Caco-2 (cell line): ENCODE results near the gene CX3CR1. TPM values are rescaled to one million over a fixed set of nuclear protein-coding genes. Genes with fewer than 3 reads are reported as not detected.

ENCODE experiments used
- BruUV-seq: library from RNA; stranded (reverse); fragments of 400-500 nt; replicated peaks from 2 replicates; lab custom pipeline; 2021; lab: Mats Ljungman, UMichigan
- CTCF ChIA-PET: fragments of 300-600 bp; sonication (Branson Sonifier 250); formaldehyde crosslinking; loops from one replicate; lab custom pipeline; 2022; ENCODE audit warnings: antibody characterized with exemption; lab: Charles Lee
- POLR2A ChIA-PET: fragments of 300-600 bp; sonication (Branson Sonifier 250); formaldehyde crosslinking; loops from one replicate; lab custom pipeline; 2022; ENCODE audit warnings: antibody characterized with exemption; lab: Charles Lee
- DNase-seq, 2 experiments: peaks; one replicate each; pipeline versions ENCODE4 v3.0.0 to v3.0.0-alpha.2; 2020 to 2022
- H3K27me3 ChIP-seq: replicated peaks from 2 replicates; pipeline ENCODE4 v1.6.0; 2011; ENCODE audit warnings: low read length; ENCODE audit not compliant: control insufficient read depth, insufficient read depth
- H3K36me3 ChIP-seq: 2 replicates; pipeline ENCODE4 v1.5.1; 2011; ENCODE audit warnings: low read length; ENCODE audit not compliant: control insufficient read depth, insufficient read depth
- H3K4me1 ChIP-seq: fragments of 250-450 bp; sonication (Bioruptor Pico); 2 replicates; pipeline ENCODE4 v1.5.1; 2020; ENCODE audit warnings: mild to moderate bottlenecking
- H3K4me3 ChIP-seq: 2 replicates; pipeline ENCODE4 v1.5.1; 2011; ENCODE audit warnings: low read depth, mild to moderate bottlenecking, control low read depth, low read length
- H3K9me3 ChIP-seq: fragments of 250-450 bp; sonication (Bioruptor Pico); 2 replicates; pipeline ENCODE4 v1.5.1; 2020; ENCODE audit warnings: mild to moderate bottlenecking, moderate library complexity
- H3K27ac Mint-ChIP-seq: one replicate; pipeline ENCODE4 v1.8.0; 2022; ENCODE audit warnings: mixed read lengths; ENCODE audit not compliant: unreplicated experiment
- H3K27me3 Mint-ChIP-seq: one replicate; pipeline ENCODE4 v1.8.0; 2022; ENCODE audit warnings: mixed read lengths; ENCODE audit not compliant: insufficient read depth, unreplicated experiment
- H3K36me3 Mint-ChIP-seq: one replicate; pipeline ENCODE4 v1.8.0; 2022; ENCODE audit warnings: mild to moderate bottlenecking, mixed read lengths; ENCODE audit not compliant: insufficient read depth, unreplicated experiment
- H3K4me1 Mint-ChIP-seq: one replicate; pipeline ENCODE4 v1.8.0; 2022; ENCODE audit warnings: low read depth, mixed read lengths; ENCODE audit not compliant: unreplicated experiment
- H3K4me3 Mint-ChIP-seq: one replicate; pipeline ENCODE4 v1.8.0; 2022; ENCODE audit warnings: mild to moderate bottlenecking, moderate library complexity, mixed read lengths; ENCODE audit not compliant: unreplicated experiment
- H3K9me3 Mint-ChIP-seq: one replicate; pipeline ENCODE4 v1.8.0; 2022; ENCODE audit warnings: mixed read lengths; ENCODE audit not compliant: unreplicated experiment
- CTCF ChIP-seq, 2 experiments: fragments of 200-600 bp in 1 of 2; IDR thresholded peaks; 1 replicate in 1 of 2; 2 replicates in 1 of 2; pipeline versions ENCODE4 v1.5.1 to v1.8.0; 2011 to 2022; ENCODE audit warnings: antibody characterized with exemption in 1 of 2, control low read depth in 1 of 2, inconsistent platforms in 1 of 2, low read depth in 1 of 2, low read length in 1 of 2, mild to moderate bottlenecking in 1 of 2, moderate library complexity in 1 of 2; ENCODE audit not compliant: insufficient read depth in 1 of 2, severe bottlenecking in 1 of 2, unreplicated experiment in 1 of 2
- intact Hi-C: fragments of 100-400 bp; cut with micrococcal nuclease; formaldehyde crosslinking; loops from one replicate; pipeline ENCODE4 v1.10.0; 2022; ENCODE audit not compliant: unreplicated experiment
- total RNA-seq: library from RNA; stranded (reverse); gene quantifications from 2 replicates; pipeline ENCODE4 v1.2.3, GENCODE V29; 2022

The CX3CR1 gene
- total RNA-seq, 1 experiment from 2014 or later = 0.61 TPM

- Mint-ChIP-seq H3K27ac (no peak overlapping the region), H3K4me1 (no peaks in the 10 kb centered on the region), H3K27me3 (peaks cover 22% of the 10 kb centered on the region), H3K9me3 (no peaks in the 10 kb centered on the region), H3K36me3 (peaks cover 5% of the 10 kb centered on the region), H3K4me3 (no peak overlapping the region)
- Histone ChIP-seq H3K4me3 (no peak overlapping the region), H3K4me1 (no peaks in the 10 kb centered on the region), H3K9me3 (no peaks in the 10 kb centered on the region), H3K27me3 (no peaks in the 10 kb centered on the region), H3K36me3 (no peaks in the 10 kb centered on the region)
- intact Hi-C loops = no loop called here
- POLR2A ChIA-PET = no interaction called here
- BruUV-seq = no TSS peak
- CTCF ChIA-PET = interaction anchor here (1.2 kb wide), 1 partner anchor 67 kb away, joined by 5 read pairs; no protein-coding TSS in a partner anchor
- no peak for TF ChIP-seq CTCF (IDR thresholded peaks at IDR 0.05; ENCODE audit: insufficient read depth in 1 of 2, low read depth in 1 of 2, low read length in 1 of 2, severe bottlenecking in 1 of 2, unreplicated experiment in 1 of 2)
- DNase-seq = no peak
Measured at GRCh38 chr3:39221141-39221530, 58.7 kb downstream of the CX3CR1 start.

GRCh38 chr3:39220407-39221140 is 59.3 kb downstream of the CX3CR1 start:
- Mint-ChIP-seq H3K27me3 (peaks cover 20% of the 10 kb centered on the region), H3K9me3 (no peaks in the 10 kb centered on the region), H3K4me3 (no peak overlapping the region), H3K36me3 (peaks cover 5% of the 10 kb centered on the region), H3K4me1 (no peaks in the 10 kb centered on the region), H3K27ac (no peak overlapping the region)
- Histone ChIP-seq H3K36me3 (no peaks in the 10 kb centered on the region), H3K9me3 (no peaks in the 10 kb centered on the region), H3K4me1 (no peaks in the 10 kb centered on the region), H3K27me3 (no peaks in the 10 kb centered on the region), H3K4me3 (no peak overlapping the region)
- no peak for DNase-seq
- ChIA-PET CTCF (interaction anchor here (1.2 kb wide), 1 partner anchor 68 kb away, joined by 5 read pairs; no protein-coding TSS in a partner anchor), POLR2A (no interaction called here)
- intact Hi-C loops = no loop called here
- TF ChIP-seq CTCF (IDR thresholded peaks at IDR 0.05; ENCODE audit: insufficient read depth in 1 of 2, low read depth in 1 of 2, low read length in 1 of 2, severe bottlenecking in 1 of 2, unreplicated experiment in 1 of 2) = no peak
- BruUV-seq = no TSS peak

- intact Hi-C loops = no loop called here
- Mint-ChIP-seq H3K27ac (no peak overlapping the region), H3K4me1 (no peaks in the 10 kb centered on the region), H3K4me3 (no peak overlapping the region), H3K36me3 (peaks cover 5% of the 10 kb centered on the region), H3K9me3 (no peaks in the 10 kb centered on the region), H3K27me3 (peaks cover 19% of the 10 kb centered on the region)
- no peak for DNase-seq
- POLR2A ChIA-PET = no interaction called here
- no TSS peak for BruUV-seq
- no peaks in the 10 kb centered on the region for H3K36me3 ChIP-seq
- CTCF ChIA-PET = no interaction called here
- H3K27me3 ChIP-seq = no peaks in the 10 kb centered on the region
- H3K4me1 ChIP-seq = no peaks in the 10 kb centered on the region
- TF ChIP-seq CTCF (IDR thresholded peaks at IDR 0.05; ENCODE audit: insufficient read depth in 1 of 2, low read depth in 1 of 2, low read length in 1 of 2, severe bottlenecking in 1 of 2, unreplicated experiment in 1 of 2) = no peak
- no peaks in the 10 kb centered on the region for H3K9me3 ChIP-seq
- H3K4me3 ChIP-seq = no peak overlapping the region
Measured at GRCh38 chr3:39219702-39220101, 60.1 kb downstream of the CX3CR1 start.
